Neuronal stem cell (in vitro differentiated cells): Measurements from ENCODE around the gene SPEF2.

Source experiments
- DNase-seq: peaks from one replicate; pipeline ENCODE4 v3.0.0-alpha.2; 2013; ENCODE audit warnings: low spot score
- H2AFZ ChIP-seq: one replicate; pipeline ENCODE4 v1.6.1; 2013; ENCODE audit warnings: mild to moderate bottlenecking, low read length, inconsistent platforms
- H2AK5ac ChIP-seq: 2 replicates; pipeline ENCODE4 v1.6.1; 2013; ENCODE audit warnings: low read depth, mild to moderate bottlenecking, inconsistent platforms, low read length, moderate library complexity, mixed read lengths
- H2BK120ac ChIP-seq: 2 replicates; pipeline ENCODE4 v1.6.1; 2013; ENCODE audit warnings: low read depth, mild to moderate bottlenecking, inconsistent platforms, low read length, moderate library complexity, mixed read lengths
- H2BK12ac ChIP-seq: one replicate; pipeline ENCODE4 v1.6.1; 2013; ENCODE audit warnings: low read length, inconsistent platforms
- H2BK15ac ChIP-seq: 2 replicates; pipeline ENCODE4 v1.6.1; 2013; ENCODE audit warnings: mild to moderate bottlenecking, low read length, inconsistent platforms, mixed read lengths
- H2BK5ac ChIP-seq: one replicate; pipeline ENCODE4 v1.6.1; 2013; ENCODE audit warnings: inconsistent platforms, mild to moderate bottlenecking, low read length, moderate library complexity
- H3K14ac ChIP-seq: one replicate; pipeline ENCODE4 v1.6.1; 2013; ENCODE audit warnings: low read length, inconsistent platforms
- H3K18ac ChIP-seq: 2 replicates; pipeline ENCODE4 v1.6.1; 2013; ENCODE audit warnings: low read length, inconsistent platforms
- H3K23ac ChIP-seq: 2 replicates; pipeline ENCODE4 v1.6.1; 2013; ENCODE audit warnings: low read depth, mild to moderate bottlenecking, mixed read lengths, low read length, inconsistent platforms; ENCODE audit not compliant: poor library complexity
- H3K27ac ChIP-seq: replicated peaks from 3 replicates; pipeline ENCODE4 v1.5.1; 2013; ENCODE audit warnings: low read length, inconsistent platforms
- H3K27me3 ChIP-seq, 3 experiments: 2 replicates each; pipeline ENCODE4 v1.6.1; 2013; ENCODE audit warnings: low read length in 3 of 3, mild to moderate bottlenecking in 2 of 3, inconsistent platforms in 1 of 3, low read depth in 1 of 3, mixed read lengths in 1 of 3, moderate library complexity in 1 of 3; ENCODE audit not compliant: control insufficient read depth in 3 of 3, insufficient read depth in 3 of 3
- H3K36me3 ChIP-seq, 2 donors: replicated peaks in 1 of 2; 2 replicates each; pipeline ENCODE4 v1.6.1; 2013; ENCODE audit warnings: low read length in 2 of 2; ENCODE audit not compliant: control insufficient read depth in 2 of 2, insufficient read depth in 2 of 2
- H3K4ac ChIP-seq: 2 replicates; pipeline ENCODE4 v1.6.1; 2013; ENCODE audit warnings: inconsistent platforms, mild to moderate bottlenecking, low read length, moderate library complexity
- H3K4me1 ChIP-seq, 2 donors: 1 replicate in 1 of 2; 2 replicates in 1 of 2; pipeline ENCODE4 v1.6.1; 2013; ENCODE audit warnings: low read length in 2 of 2, low read depth in 1 of 2; ENCODE audit not compliant: control insufficient read depth in 2 of 2, insufficient read depth in 1 of 2
- H3K4me2 ChIP-seq: one replicate; pipeline ENCODE4 v1.6.1; 2013; ENCODE audit warnings: mild to moderate bottlenecking, low read length, inconsistent platforms; ENCODE audit not compliant: insufficient read depth, poor library complexity, severe bottlenecking
- H3K4me3 ChIP-seq, 2 donors: 2 replicates each; pipeline ENCODE4 v1.5.1; 2013; ENCODE audit warnings: low read length in 2 of 2, mild to moderate bottlenecking in 2 of 2, inconsistent platforms in 1 of 2, moderate library complexity in 1 of 2
- H3K79me1 ChIP-seq: one replicate; pipeline ENCODE4 v1.6.1; 2013; ENCODE audit warnings: low read depth, mild to moderate bottlenecking, inconsistent platforms, low read length, moderate library complexity
- H3K9ac ChIP-seq: one replicate; pipeline ENCODE4 v1.6.1; 2013; ENCODE audit warnings: mild to moderate bottlenecking, low read depth, low read length, inconsistent platforms; ENCODE audit not compliant: poor library complexity
- H3K9me3 ChIP-seq, 2 donors: replicated peaks in 1 of 2; 2 replicates each; pipeline versions ENCODE3 to v1.6.1; 2013; ENCODE audit warnings: low read length in 2 of 2, mild to moderate bottlenecking in 2 of 2, inconsistent platforms in 1 of 2, low read depth in 1 of 2, mixed read lengths in 1 of 2, moderate library complexity in 1 of 2; ENCODE audit not compliant: control insufficient read depth in 2 of 2, insufficient read depth in 1 of 2
- H4K8ac ChIP-seq: one replicate; pipeline ENCODE4 v1.6.1; 2013; ENCODE audit warnings: low read depth, mild to moderate bottlenecking, inconsistent platforms, low read length, moderate library complexity
- H4K91ac ChIP-seq: one replicate; pipeline ENCODE4 v1.6.1; 2013; ENCODE audit warnings: low read length, low read depth, mild to moderate bottlenecking, inconsistent platforms; ENCODE audit not compliant: poor library complexity
- WGBS, 2 donors: extraction: QIAGEN DNeasy Blood & Tissue Kit; methylation state at CpG; one replicate each; pipeline ENCODE4 v1.1.7; 2013; ENCODE audit warnings: missing lambda C conversion rate in 2 of 2, mixed read lengths in 1 of 2; ENCODE audit not compliant: insufficient read length in 2 of 2, insufficient replicate concordance in 1 of 2; ENCODE audit errors: extremely low coverage in 2 of 2; 5-methylcytosine and 5-hydroxymethylcytosine counted together

Gene SPEF2

DNA sequence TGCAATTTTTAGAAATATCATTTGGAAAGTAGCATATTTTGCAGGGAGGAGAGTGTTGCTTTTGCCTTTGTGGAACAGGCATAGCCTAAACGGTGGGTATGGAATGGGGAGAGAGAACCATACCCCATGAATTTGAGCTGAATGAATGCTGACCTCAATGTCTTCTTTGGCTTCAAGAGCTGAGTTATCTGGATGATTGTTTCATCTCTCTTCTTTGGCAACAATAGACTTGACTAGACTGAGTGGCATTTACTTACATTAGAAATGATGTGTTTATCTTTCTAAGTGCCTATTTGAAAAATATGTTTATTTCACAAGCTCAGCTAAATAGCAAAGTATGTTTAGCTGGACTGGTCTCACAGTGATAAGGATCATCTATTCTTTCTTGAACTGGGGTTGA lies 42.8 kb downstream of the SPEF2 start:
- Histone ChIP-seq H3K23ac (no peak overlapping the region), H3K14ac (no peak overlapping the region), H4K8ac (no peak overlapping the region), H3K4me3 (no peak overlapping the region), H2AK5ac (no peak overlapping the region), H3K9me3 (no peaks in the 10 kb centered on the region), H3K4ac (no peak overlapping the region), H3K9ac (no peak overlapping the region), H2AFZ (no peak overlapping the region), H2BK5ac (no peak overlapping the region), H3K4me1 (no peaks in the 10 kb centered on the region), H2BK15ac (no peak overlapping the region), H2BK120ac (no peak overlapping the region), H3K18ac (no peak overlapping the region), H3K36me3 (no peaks in the 10 kb centered on the region), H3K27me3 (no peaks in the 10 kb centered on the region), H3K4me2 (no peak overlapping the region), H3K27ac (no peak overlapping the region), H2BK12ac (no peak overlapping the region), H4K91ac (no peak overlapping the region), H3K79me1 (no peaks in the 10 kb centered on the region)
- WGBS, 2 donors = no CpG with 5 or more reads among the region's 1 CpG
- DNase-seq = no peak

DNA sequence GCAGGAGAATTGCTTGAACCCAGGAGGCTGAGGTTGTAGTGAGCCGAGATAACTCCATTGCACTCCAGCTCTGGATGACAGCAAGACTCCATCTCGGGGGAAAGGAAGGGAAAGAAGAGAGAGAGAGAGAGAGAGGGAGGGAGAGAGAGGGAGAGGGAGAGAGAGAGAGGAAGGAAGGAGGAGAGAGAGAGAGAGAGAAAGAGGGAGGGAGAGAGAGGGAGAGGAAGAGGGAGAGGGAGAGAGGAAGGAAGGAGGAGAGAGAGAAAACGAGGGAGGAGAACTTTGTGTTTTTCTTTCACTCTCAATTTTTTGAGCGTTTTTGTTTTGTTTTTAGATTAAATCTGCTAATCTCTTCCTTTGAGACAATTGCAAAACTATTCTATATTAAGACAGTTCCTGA lies 46.9 kb downstream of the SPEF2 start:
- H2AK5ac ChIP-seq = no peak overlapping the region
- no peaks in the 10 kb centered on the region for H3K36me3 ChIP-seq
- no peak overlapping the region for H2BK15ac ChIP-seq
- no peaks in the 10 kb centered on the region for H3K4me1 ChIP-seq
- no peak overlapping the region for H2AFZ ChIP-seq
- no peak overlapping the region for H2BK120ac ChIP-seq
- H4K91ac ChIP-seq = no peak overlapping the region
- H3K9ac ChIP-seq = no peak overlapping the region
- H3K9me3 ChIP-seq = no peaks in the 10 kb centered on the region
- H2BK5ac ChIP-seq = no peak overlapping the region
- H3K27me3 ChIP-seq = no peaks in the 10 kb centered on the region
- no peak overlapping the region for H3K4me2 ChIP-seq
- no peaks in the 10 kb centered on the region for H3K79me1 ChIP-seq
- H3K4me3 ChIP-seq = no peak overlapping the region
- no peak overlapping the region for H3K18ac ChIP-seq
- no peak overlapping the region for H3K23ac ChIP-seq
- no peak overlapping the region for H2BK12ac ChIP-seq
- H3K4ac ChIP-seq = no peak overlapping the region
- H4K8ac ChIP-seq = no peak overlapping the region
- H3K27ac ChIP-seq = no peak overlapping the region
- DNase-seq = no peak
- H3K14ac ChIP-seq = no peak overlapping the region
- no CpG with 5 or more reads among the region's 4 CpGs for WGBS, 2 donors

DNA sequence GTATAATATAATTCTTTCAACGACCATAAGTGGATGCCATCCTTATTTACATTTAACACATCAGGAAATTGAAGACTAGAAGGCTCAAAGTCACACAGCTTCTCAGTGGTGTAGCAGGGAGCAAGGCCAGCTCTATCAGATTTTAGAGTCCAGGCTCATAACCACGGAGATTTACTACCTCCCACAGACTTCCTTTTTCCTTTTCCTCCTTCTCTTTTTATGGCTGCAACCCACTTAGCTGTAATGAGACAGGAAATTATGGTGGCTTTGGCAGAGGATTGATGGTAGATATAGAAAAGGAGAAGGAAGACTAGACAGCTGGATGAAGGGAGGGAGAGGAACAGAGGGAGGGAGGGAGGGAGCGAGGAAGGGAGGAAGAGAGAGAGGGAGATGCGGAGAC lies 47.4 kb downstream of the SPEF2 start:
- Histone ChIP-seq H3K9ac (no peak overlapping the region), H2BK12ac (no peak overlapping the region), H4K91ac (no peak overlapping the region), H3K4me2 (no peak overlapping the region), H3K27me3 (no peaks in the 10 kb centered on the region), H3K4me1 (no peaks in the 10 kb centered on the region), H2AK5ac (no peak overlapping the region), H3K18ac (no peak overlapping the region), H3K79me1 (no peaks in the 10 kb centered on the region), H3K27ac (no peak overlapping the region), H3K36me3 (no peaks in the 10 kb centered on the region), H2BK15ac (no peak overlapping the region), H3K4me3 (no peak overlapping the region), H4K8ac (no peak overlapping the region), H2BK5ac (no peak overlapping the region), H3K14ac (no peak overlapping the region), H3K23ac (no peak overlapping the region), H3K9me3 (no peaks in the 10 kb centered on the region), H2BK120ac (no peak overlapping the region), H3K4ac (no peak overlapping the region), H2AFZ (no peak overlapping the region)
- DNase-seq = no peak
- no CpG with 5 or more reads among the region's 4 CpGs for WGBS, 2 donors

- no peak overlapping the region for H3K9ac ChIP-seq
- H3K36me3 ChIP-seq = no peaks in the 10 kb centered on the region
- no peak overlapping the region for H3K4me3 ChIP-seq
- H3K4me2 ChIP-seq = no peak overlapping the region
- no peaks in the 10 kb centered on the region for H3K9me3 ChIP-seq
- H2BK15ac ChIP-seq = no peak overlapping the region
- no peak overlapping the region for H2AFZ ChIP-seq
- no peak for DNase-seq
- H3K14ac ChIP-seq = no peak overlapping the region
- WGBS, 2 donors = no CpG with 5 or more reads among the region's 2 CpGs
- no peak overlapping the region for H3K18ac ChIP-seq
- H2BK5ac ChIP-seq = no peak overlapping the region
- no peak overlapping the region for H4K8ac ChIP-seq
- H3K4me1 ChIP-seq = no peaks in the 10 kb centered on the region
- H3K79me1 ChIP-seq = no peaks in the 10 kb centered on the region
- no peak overlapping the region for H4K91ac ChIP-seq
- no peak overlapping the region for H2BK12ac ChIP-seq
- no peak overlapping the region for H2AK5ac ChIP-seq
- no peak overlapping the region for H3K27ac ChIP-seq
- H3K4ac ChIP-seq = no peak overlapping the region
- no peak overlapping the region for H2BK120ac ChIP-seq
- H3K27me3 ChIP-seq = no peaks in the 10 kb centered on the region
- H3K23ac ChIP-seq = no peak overlapping the region
Measured at GRCh38 chr5:35668319-35668718, 50.7 kb downstream of the SPEF2 start.
